Neural cell (in vitro differentiated cells): Measurements from ENCODE around the gene POLD4.

Experiments
- CTCF ChIP-seq: fragments of 450-650 bp; IDR thresholded peaks from 2 replicates; pipeline ENCODE4 v1.5.1; 2014; ENCODE audit warnings: antibody characterized with exemption, mild to moderate bottlenecking, moderate library complexity; ENCODE audit not compliant: poor library complexity, severe bottlenecking
- EP300 ChIP-seq: fragments of 450-650 bp; conservative IDR thresholded peaks from 2 replicates; pipeline ENCODE4 v1.6.1; 2014; ENCODE audit warnings: antibody characterized with exemption, mild to moderate bottlenecking, moderate library complexity; ENCODE audit not compliant: poor library complexity, severe bottlenecking
- EZH2 ChIP-seq: fragments of 200-600, 300-800 bp; shearing (Covaris generic), sonication (generic); IDR thresholded peaks from 2 replicates; pipeline ENCODE4 v1.6.1; 2014; ENCODE audit warnings: antibody characterized with exemption, low read length, borderline replicate concordance, mild to moderate bottlenecking; ENCODE audit not compliant: insufficient read depth, poor library complexity, severe bottlenecking
- MXI1 ChIP-seq: fragments of 450-650 bp; conservative IDR thresholded peaks from 2 replicates; pipeline ENCODE4 v1.6.1; 2014; ENCODE audit warnings: antibody characterized with exemption, mild to moderate bottlenecking; ENCODE audit not compliant: poor library complexity, severe bottlenecking
- POLR2AphosphoS5 ChIP-seq: IDR thresholded peaks from 2 replicates; pipeline ENCODE4 v1.6.1; 2012
- REST ChIP-seq: IDR thresholded peaks from 2 replicates; pipeline ENCODE4 v1.6.1; 2012; ENCODE audit warnings: borderline replicate concordance
- SMC3 ChIP-seq: fragments of 450-650 bp; conservative IDR thresholded peaks from 2 replicates; pipeline ENCODE4 v1.6.1; 2014; ENCODE audit warnings: antibody characterized with exemption, mild to moderate bottlenecking, moderate library complexity; ENCODE audit not compliant: poor library complexity
- TAF1 ChIP-seq: IDR thresholded peaks from 2 replicates; pipeline ENCODE4 v1.6.1; 2012; ENCODE audit warnings: low read depth

- no peak for TF ChIP-seq CTCF
- TF ChIP-seq EZH2, result no peak
- TF ChIP-seq TAF1, result no peak
- TF ChIP-seq SMC3, result no peak
- TF ChIP-seq POLR2AphosphoS5, result no peak
- no peak for TF ChIP-seq EP300
- no peak for TF ChIP-seq MXI1
- no peak for TF ChIP-seq REST
These were observed 17.2 kb upstream of the POLD4 start for GRCh38 chr11:67370351-67371076.
